ENCODE measurements around the gene GNB1L. TPM values are rescaled to one million over a fixed set of nuclear protein-coding genes. Genes with fewer than 3 reads are reported as not detected.

The GNB1L gene
- total RNA-seq, 1 experiment from 2014 or later = 18.0 TPM

DNA sequence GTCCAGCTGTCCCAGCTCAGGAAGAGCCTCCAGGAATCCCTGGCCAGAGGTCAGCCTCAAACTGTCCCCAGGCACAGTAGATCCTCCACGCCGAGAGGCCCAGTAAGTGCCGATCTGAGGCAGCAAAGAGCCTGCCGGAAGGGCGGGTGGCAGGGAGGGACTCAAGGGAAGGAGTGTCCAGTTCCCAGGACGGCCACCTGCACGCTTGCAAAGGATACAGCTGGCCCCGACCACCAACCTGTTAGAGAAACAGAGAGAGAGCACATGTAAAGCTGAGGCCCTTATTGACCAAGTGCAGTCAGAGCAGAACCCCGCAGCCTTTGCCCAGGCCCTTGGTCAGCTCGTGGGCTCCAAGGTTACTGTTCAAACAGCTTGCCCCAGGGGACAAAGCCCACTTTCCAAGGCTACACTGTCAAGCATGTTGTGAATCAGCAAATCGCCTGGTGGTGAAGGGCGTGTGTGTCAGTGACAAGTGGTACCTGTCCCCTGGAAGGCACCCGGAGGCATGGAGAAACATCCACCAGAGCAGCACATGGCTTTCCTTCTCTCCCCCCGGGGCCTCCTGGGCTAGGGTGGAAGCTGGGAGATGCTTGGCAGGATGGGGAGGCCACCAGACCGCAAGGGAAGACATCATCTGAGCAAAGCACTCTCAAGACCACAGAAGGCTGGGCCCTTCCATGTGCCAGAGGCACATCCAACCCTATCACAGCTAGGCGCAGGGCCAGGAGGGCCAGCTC is 44.3 kb upstream of the GNB1L start (continued):
- TF ChIP-seq, protein P1, sequence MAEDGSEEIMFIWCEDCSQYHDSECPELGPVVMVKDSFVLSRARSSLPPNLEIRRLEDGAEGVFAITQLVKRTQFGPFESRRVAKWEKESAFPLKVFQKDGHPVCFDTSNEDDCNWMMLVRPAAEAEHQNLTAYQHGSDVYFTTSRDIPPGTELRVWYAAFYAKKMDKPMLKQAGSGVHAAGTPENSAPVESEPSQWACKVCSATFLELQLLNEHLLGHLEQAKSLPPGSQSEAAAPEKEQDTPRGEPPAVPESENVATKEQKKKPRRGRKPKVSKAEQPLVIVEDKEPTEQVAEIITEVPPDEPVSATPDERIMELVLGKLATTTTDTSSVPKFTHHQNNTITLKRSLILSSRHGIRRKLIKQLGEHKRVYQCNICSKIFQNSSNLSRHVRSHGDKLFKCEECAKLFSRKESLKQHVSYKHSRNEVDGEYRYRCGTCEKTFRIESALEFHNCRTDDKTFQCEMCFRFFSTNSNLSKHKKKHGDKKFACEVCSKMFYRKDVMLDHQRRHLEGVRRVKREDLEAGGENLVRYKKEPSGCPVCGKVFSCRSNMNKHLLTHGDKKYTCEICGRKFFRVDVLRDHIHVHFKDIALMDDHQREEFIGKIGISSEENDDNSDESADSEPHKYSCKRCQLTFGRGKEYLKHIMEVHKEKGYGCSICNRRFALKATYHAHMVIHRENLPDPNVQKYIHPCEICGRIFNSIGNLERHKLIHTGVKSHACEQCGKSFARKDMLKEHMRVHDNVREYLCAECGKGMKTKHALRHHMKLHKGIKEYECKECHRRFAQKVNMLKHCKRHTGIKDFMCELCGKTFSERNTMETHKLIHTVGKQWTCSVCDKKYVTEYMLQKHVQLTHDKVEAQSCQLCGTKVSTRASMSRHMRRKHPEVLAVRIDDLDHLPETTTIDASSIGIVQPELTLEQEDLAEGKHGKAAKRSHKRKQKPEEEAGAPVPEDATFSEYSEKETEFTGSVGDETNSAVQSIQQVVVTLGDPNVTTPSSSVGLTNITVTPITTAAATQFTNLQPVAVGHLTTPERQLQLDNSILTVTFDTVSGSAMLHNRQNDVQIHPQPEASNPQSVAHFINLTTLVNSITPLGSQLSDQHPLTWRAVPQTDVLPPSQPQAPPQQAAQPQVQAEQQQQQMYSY (CRISPR knock-in tag; IDR thresholded peaks at IDR 0.05) = no peak
- TF ChIP-seq RELA (CRISPR knock-in tag; IDR thresholded peaks at IDR 0.05; ENCODE audit: borderline replicate concordance) (no peak), NR2C2 (CRISPR knock-in tag; IDR thresholded peaks at IDR 0.05) (no peak), NR3C1 (CRISPR knock-in tag; conservative IDR thresholded peaks at IDR 0.05; ENCODE audit: low read depth) (no peak)
- TF ChIP-seq, protein P2, sequence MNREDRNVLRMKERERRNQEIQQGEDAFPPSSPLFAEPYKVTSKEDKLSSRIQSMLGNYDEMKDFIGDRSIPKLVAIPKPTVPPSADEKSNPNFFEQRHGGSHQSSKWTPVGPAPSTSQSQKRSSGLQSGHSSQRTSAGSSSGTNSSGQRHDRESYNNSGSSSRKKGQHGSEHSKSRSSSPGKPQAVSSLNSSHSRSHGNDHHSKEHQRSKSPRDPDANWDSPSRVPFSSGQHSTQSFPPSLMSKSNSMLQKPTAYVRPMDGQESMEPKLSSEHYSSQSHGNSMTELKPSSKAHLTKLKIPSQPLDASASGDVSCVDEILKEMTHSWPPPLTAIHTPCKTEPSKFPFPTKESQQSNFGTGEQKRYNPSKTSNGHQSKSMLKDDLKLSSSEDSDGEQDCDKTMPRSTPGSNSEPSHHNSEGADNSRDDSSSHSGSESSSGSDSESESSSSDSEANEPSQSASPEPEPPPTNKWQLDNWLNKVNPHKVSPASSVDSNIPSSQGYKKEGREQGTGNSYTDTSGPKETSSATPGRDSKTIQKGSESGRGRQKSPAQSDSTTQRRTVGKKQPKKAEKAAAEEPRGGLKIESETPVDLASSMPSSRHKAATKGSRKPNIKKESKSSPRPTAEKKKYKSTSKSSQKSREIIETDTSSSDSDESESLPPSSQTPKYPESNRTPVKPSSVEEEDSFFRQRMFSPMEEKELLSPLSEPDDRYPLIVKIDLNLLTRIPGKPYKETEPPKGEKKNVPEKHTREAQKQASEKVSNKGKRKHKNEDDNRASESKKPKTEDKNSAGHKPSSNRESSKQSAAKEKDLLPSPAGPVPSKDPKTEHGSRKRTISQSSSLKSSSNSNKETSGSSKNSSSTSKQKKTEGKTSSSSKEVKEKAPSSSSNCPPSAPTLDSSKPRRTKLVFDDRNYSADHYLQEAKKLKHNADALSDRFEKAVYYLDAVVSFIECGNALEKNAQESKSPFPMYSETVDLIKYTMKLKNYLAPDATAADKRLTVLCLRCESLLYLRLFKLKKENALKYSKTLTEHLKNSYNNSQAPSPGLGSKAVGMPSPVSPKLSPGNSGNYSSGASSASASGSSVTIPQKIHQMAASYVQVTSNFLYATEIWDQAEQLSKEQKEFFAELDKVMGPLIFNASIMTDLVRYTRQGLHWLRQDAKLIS (CRISPR knock-in tag; IDR thresholded peaks at IDR 0.05; ENCODE audit: borderline replicate concordance) = no peak

DNA sequence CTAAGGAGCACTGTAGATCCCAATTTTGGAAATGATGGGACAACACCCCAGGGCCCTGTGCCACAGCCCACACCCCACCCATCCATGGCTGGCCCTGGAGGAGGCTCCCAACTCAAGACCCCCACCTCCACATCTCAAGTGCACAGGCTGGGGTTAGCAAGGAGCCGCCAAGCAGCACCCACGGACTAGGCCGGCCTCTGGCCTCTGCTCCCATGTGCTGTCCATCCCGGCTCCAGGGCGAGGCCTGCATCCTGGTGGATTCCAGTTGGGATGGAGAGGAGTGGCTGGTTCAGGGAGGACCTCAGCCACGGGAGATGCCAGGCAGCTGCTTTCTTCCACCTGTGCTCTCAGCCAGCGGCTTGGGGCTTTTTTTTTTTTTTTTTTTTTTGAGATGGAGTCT is 43.5 kb upstream of the GNB1L start:
- DNase-seq (ENCODE audit: low spot score) (no peak), ATAC-seq (no peak)
- Mint-ChIP-seq H3K4me3 (no peak overlapping the region), H3K36me3 (no peaks in the 10 kb centered on the region), H3K9me3 (no peaks in the 10 kb centered on the region), H3K27ac (no peak overlapping the region), H3K27me3 (ENCODE audit: low read depth) (no peaks in the 10 kb centered on the region), H3K4me1 (peaks cover 6% of the 10 kb centered on the region)
- ChIA-PET POLR2A (interaction anchor here (0.6 kb wide), 1 partner anchor 175 kb away, joined by 4 read pairs; no protein-coding TSS in a partner anchor), CTCF (interaction anchor here (3.6 kb wide), 1 partner anchor 12 kb away, joined by 21 read pairs; no protein-coding TSS in a partner anchor)
- TF ChIP-seq, protein P3, sequence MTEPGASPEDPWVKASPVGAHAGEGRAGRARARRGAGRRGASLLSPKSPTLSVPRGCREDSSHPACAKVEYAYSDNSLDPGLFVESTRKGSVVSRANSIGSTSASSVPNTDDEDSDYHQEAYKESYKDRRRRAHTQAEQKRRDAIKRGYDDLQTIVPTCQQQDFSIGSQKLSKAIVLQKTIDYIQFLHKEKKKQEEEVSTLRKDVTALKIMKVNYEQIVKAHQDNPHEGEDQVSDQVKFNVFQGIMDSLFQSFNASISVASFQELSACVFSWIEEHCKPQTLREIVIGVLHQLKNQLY (CRISPR knock-in tag; IDR thresholded peaks at IDR 0.05) = no peak
- TF ChIP-seq JAZF1 (CRISPR knock-in tag; IDR thresholded peaks at IDR 0.05) (no peak), FOXK1 (CRISPR knock-in tag; IDR thresholded peaks at IDR 0.05) (no peak), SOX15 (CRISPR knock-in tag; IDR thresholded peaks at IDR 0.05) (no peak), ARID4B (CRISPR knock-in tag; IDR thresholded peaks at IDR 0.05; ENCODE audit: borderline replicate concordance) (no peak), ATF1 (CRISPR knock-in tag; IDR thresholded peaks at IDR 0.05) (no peak), ELF4 (CRISPR knock-in tag; IDR thresholded peaks at IDR 0.05; ENCODE audit: low read depth) (no peak), ZNF512 (CRISPR knock-in tag; IDR thresholded peaks at IDR 0.05; ENCODE audit: borderline replicate concordance) (no peak), NR2C2 (CRISPR knock-in tag; IDR thresholded peaks at IDR 0.05) (no peak), ZNF138 (CRISPR knock-in tag; conservative IDR thresholded peaks at IDR 0.05) (no peak), STAT6 (CRISPR knock-in tag; conservative IDR thresholded peaks at IDR 0.05; ENCODE audit: low read depth) (no peak)
- TF ChIP-seq, protein P4, sequence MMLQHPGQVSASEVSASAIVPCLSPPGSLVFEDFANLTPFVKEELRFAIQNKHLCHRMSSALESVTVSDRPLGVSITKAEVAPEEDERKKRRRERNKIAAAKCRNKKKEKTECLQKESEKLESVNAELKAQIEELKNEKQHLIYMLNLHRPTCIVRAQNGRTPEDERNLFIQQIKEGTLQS (CRISPR knock-in tag; conservative IDR thresholded peaks at IDR 0.05) = no peak

Measured in WTC11 (cell line).